MM.1S (cell line): ENCODE data around the gene ITSN1.

ENCODE experiments used
- DNase-seq: peaks from one replicate; pipeline ENCODE4 v3.0.0-alpha.2; 2015
- H2AFZ ChIP-seq: fragments of 300-600 bp; sonication (generic); 2 replicates; pipeline ENCODE4 v1.6.0; 2016; ENCODE audit warnings: antibody characterized with exemption, low read length
- H3F3A ChIP-seq: fragments of 300-600 bp; sonication (generic); 2 replicates; pipeline ENCODE4 v1.6.1; 2016; ENCODE audit warnings: mild to moderate bottlenecking, antibody characterized with exemption, low read length, moderate library complexity, mixed read lengths; ENCODE audit not compliant: insufficient read depth
- H3K27ac ChIP-seq: fragments of 300-600 bp; sonication (generic); 2 replicates; pipeline ENCODE4 v1.5.1; 2016; ENCODE audit warnings: mild to moderate bottlenecking, low read length
- H3K27me3 ChIP-seq: fragments of 300-600 bp; sonication (generic); replicated peaks from 2 replicates; pipeline ENCODE4 v1.6.0; 2016; ENCODE audit warnings: low read length; ENCODE audit not compliant: insufficient read depth
- H3K36me3 ChIP-seq: fragments of 300-600 bp; sonication (generic); replicated peaks from 2 replicates; pipeline ENCODE4 v1.6.1; 2016; ENCODE audit warnings: mild to moderate bottlenecking, low read length, mixed read lengths; ENCODE audit not compliant: insufficient read depth
- H3K4me1 ChIP-seq: fragments of 300-600 bp; sonication (generic); 2 replicates; pipeline ENCODE4 v1.6.1; 2016; ENCODE audit warnings: low read length, mixed read lengths
- H3K4me2 ChIP-seq: fragments of 300-600 bp; sonication (generic); 2 replicates; pipeline ENCODE4 v1.6.0; 2016; ENCODE audit warnings: low read depth, low read length
- H3K4me3 ChIP-seq: fragments of 300-600 bp; sonication (generic); 2 replicates; pipeline ENCODE4 v1.5.1; 2016; ENCODE audit warnings: low read length, mixed read lengths
- H3K79me2 ChIP-seq: fragments of 300-600 bp; sonication (generic); 2 replicates; pipeline ENCODE4 v1.6.1; 2016; ENCODE audit warnings: mixed run types, low read length, mixed read lengths
- H3K9ac ChIP-seq: fragments of 300-600 bp; sonication (generic); 2 replicates; pipeline ENCODE4 v1.6.1; 2016; ENCODE audit warnings: low read length, mixed read lengths
- H3K9me2 ChIP-seq: fragments of 300-600 bp; sonication (generic); replicated peaks from 2 replicates; pipeline ENCODE4 v1.6.1; 2016; ENCODE audit warnings: mild to moderate bottlenecking, low read length, mixed read lengths; ENCODE audit not compliant: insufficient read depth
- H3K9me3 ChIP-seq: fragments of 300-600 bp; sonication (generic); replicated peaks from 2 replicates; pipeline ENCODE4 v1.6.1; 2016; ENCODE audit warnings: mild to moderate bottlenecking, low read length, mixed read lengths; ENCODE audit not compliant: insufficient read depth
- H4K20me1 ChIP-seq: fragments of 300-600 bp; sonication (generic); 2 replicates; pipeline ENCODE4 v1.6.1; 2016; ENCODE audit warnings: mild to moderate bottlenecking, low read length, moderate library complexity, mixed read lengths; ENCODE audit not compliant: insufficient read depth
- CTCF ChIP-seq: fragments of 300-600 bp; sonication (generic); IDR thresholded peaks from 2 replicates; pipeline ENCODE4 v1.5.1; 2016; ENCODE audit warnings: antibody characterized with exemption, low read length, mixed read lengths
- EZH2 ChIP-seq: fragments of 300-600 bp; sonication (generic); optimal IDR thresholded peaks from 2 replicates; pipeline ENCODE3; 2017; ENCODE audit warnings: low read depth, mild to moderate bottlenecking, antibody characterized with exemption, low read length, mixed read lengths
- EZH2phosphoT487 ChIP-seq: fragments of 300-600 bp; sonication (generic); IDR thresholded peaks from 2 replicates; pipeline ENCODE4 v1.6.1; 2018; ENCODE audit warnings: antibody characterized with exemption, low read length

The ITSN1 gene

GRCh38 chr21:33695813-33696212, 53.5 kb downstream of the ITSN1 start:
- H3K9me3 ChIP-seq: no peaks in the 10 kb centered on the region
- H3K9ac ChIP-seq: no peak overlapping the region
- no peaks in the 10 kb centered on the region for H3K27me3 ChIP-seq
- H4K20me1 ChIP-seq: no peaks in the 10 kb centered on the region
- H3F3A ChIP-seq: peaks cover 7% of the 10 kb centered on the region
- H3K79me2 ChIP-seq: peaks cover 68% of the 10 kb centered on the region
- no peak overlapping the region for H3K4me3 ChIP-seq
- TF ChIP-seq CTCF (no peak), EZH2phosphoT487 (no peak), EZH2 (no peak)
- H3K27ac ChIP-seq: no peak overlapping the region
- no peak overlapping the region for H3K4me2 ChIP-seq
- H2AFZ ChIP-seq: no peak overlapping the region
- no peaks in the 10 kb centered on the region for H3K9me2 ChIP-seq
- H3K4me1 ChIP-seq: peaks cover 14% of the 10 kb centered on the region
- DNase-seq: no peak
- H3K36me3 ChIP-seq: no peaks in the 10 kb centered on the region

- H3K79me2 ChIP-seq: peaks cover 71% of the 10 kb centered on the region
These were observed 54.2 kb downstream of the ITSN1 start for GRCh38 chr21:33696465-33696864.

GRCh38 chr21:33698087-33698860, 56.0 kb downstream of the ITSN1 start:
- Histone ChIP-seq H3K27me3 (no peaks in the 10 kb centered on the region), H3K79me2 (peaks cover 54% of the 10 kb centered on the region), H3K9ac (no peak overlapping the region), H3K4me3 (no peak overlapping the region), H3K4me1 (no peaks in the 10 kb centered on the region), H3K9me2 (no peaks in the 10 kb centered on the region), H3K4me2 (no peak overlapping the region), H4K20me1 (no peaks in the 10 kb centered on the region), H3K27ac (no peak overlapping the region), H3K36me3 (no peaks in the 10 kb centered on the region), H3F3A (no peaks in the 10 kb centered on the region), H2AFZ (no peak overlapping the region), H3K9me3 (no peaks in the 10 kb centered on the region)
- DNase-seq: no peak
- TF ChIP-seq EZH2: no peak
- no peak for TF ChIP-seq CTCF
- TF ChIP-seq EZH2phosphoT487: no peak

More at GRCh38 chr21:33696465-33696864, 54.2 kb downstream of the ITSN1 start:
- Histone ChIP-seq H3F3A (peaks cover under 1% of the 10 kb centered on the region), H3K36me3 (no peaks in the 10 kb centered on the region), H3K9me3 (no peaks in the 10 kb centered on the region), H3K9me2 (no peaks in the 10 kb centered on the region), H3K4me2 (no peak overlapping the region), H2AFZ (no peak overlapping the region), H3K27me3 (no peaks in the 10 kb centered on the region), H3K9ac (no peak overlapping the region), H4K20me1 (no peaks in the 10 kb centered on the region), H3K27ac (no peak overlapping the region), H3K4me3 (no peak overlapping the region), H3K4me1 (peaks cover 10% of the 10 kb centered on the region)
- TF ChIP-seq CTCF (no peak), EZH2 (no peak), EZH2phosphoT487 (no peak)
- no peak for DNase-seq
